ENCODE measurements around the gene DOK6.

Gene DOK6

DNA sequence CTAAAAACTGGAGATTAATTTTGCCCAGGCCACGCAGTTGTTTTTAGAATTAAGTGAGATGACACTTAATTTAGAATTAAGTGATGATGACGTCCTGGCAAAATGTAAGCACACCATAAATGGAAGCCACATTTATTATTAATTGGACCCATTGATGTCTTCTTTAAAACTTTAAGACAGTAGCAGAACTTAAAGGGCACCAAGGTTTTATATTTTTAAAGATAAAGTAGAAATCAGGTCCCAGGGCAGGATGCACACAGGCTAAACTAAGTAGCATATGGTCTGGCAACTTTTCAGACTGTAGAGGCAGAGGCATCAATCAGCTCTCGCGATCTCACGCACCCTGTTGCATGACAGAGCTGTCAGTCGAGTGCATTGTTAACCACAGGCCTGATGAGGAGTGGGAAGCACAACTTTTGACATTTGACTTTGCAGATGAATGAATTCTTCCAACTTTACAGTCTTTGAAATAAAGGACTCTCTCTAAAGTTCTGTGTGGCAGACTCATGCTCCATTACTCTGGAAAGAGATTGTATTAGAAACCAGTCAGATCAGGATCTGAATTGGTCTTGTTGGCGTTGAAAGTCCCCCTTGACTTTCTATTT lies 314.6 kb downstream of the DOK6 start:
- TF ChIP-seq, protein P1, sequence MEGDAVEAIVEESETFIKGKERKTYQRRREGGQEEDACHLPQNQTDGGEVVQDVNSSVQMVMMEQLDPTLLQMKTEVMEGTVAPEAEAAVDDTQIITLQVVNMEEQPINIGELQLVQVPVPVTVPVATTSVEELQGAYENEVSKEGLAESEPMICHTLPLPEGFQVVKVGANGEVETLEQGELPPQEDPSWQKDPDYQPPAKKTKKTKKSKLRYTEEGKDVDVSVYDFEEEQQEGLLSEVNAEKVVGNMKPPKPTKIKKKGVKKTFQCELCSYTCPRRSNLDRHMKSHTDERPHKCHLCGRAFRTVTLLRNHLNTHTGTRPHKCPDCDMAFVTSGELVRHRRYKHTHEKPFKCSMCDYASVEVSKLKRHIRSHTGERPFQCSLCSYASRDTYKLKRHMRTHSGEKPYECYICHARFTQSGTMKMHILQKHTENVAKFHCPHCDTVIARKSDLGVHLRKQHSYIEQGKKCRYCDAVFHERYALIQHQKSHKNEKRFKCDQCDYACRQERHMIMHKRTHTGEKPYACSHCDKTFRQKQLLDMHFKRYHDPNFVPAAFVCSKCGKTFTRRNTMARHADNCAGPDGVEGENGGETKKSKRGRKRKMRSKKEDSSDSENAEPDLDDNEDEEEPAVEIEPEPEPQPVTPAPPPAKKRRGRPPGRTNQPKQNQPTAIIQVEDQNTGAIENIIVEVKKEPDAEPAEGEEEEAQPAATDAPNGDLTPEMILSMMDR (IDR thresholded peaks at IDR 0.05; ENCODE audit: low read depth, low read length), result no peak
- no peak overlapping the region for H3K4me3 ChIP-seq (replicated peaks in 1 of 2; ENCODE audit: low read depth in 2 of 2, low read length in 2 of 2)
- no peak for DNase-seq (ENCODE audit: low read depth in 2 of 2)

DNA sequence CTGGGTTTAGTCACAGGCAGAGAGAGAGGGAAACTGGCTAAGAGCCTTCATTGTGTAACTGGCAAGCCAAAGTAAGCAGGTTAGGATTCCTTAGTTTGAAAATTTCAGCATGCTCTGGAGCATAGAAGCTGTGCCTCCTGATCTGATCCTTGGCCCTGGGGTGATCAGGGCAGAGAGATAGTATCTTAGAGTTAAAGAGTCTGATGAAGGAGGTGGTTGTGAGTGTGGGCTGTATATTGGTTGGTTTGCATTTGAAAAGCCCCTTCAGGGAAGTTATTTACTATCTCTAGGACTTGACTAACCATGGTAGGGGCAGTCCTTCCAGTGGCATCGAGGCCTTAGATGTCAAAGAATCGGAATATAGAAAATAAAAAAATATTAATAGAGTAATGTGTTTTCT lies 316.9 kb downstream of the DOK6 start:
- no peak for DNase-seq (ENCODE audit: low read depth in 2 of 2)
- H3K4me3 ChIP-seq (replicated peaks in 1 of 2; ENCODE audit: low read depth in 2 of 2, low read length in 2 of 2), result no peak overlapping the region
- TF ChIP-seq, protein P1 (IDR thresholded peaks at IDR 0.05; ENCODE audit: low read depth, low read length), result no peak

DNA sequence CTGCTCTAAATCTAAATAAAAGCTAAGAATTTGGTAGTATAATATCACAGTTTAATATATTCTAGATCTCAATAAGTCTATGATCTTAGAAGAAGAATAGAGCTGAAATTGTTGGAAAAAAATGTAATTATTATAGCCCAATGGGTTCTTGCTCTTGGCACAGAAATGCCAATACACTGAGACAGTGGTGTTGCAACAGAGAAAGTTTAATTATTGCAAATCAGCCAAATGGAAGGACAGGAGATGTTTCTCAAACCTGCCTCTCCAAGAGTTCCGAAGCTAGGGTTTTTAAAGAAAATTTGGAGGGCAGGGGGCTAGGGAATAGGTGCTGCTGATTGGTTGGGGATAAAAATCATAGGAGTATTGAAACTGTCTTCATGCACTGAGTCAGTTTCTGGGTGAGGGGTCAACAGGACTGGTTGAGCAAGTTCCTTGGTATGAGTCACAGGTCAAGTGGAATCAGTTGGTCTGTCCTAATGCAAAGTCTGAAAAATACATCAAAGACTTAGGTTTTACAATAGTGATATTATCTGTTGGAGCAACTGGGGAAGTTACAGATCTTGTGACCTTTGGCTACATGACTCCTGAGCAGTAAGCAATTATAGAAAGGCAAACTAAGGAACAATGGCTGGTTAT lies 318.3 kb downstream of the DOK6 start:
- TF ChIP-seq, protein P1 (IDR thresholded peaks at IDR 0.05; ENCODE audit: low read depth, low read length), result no peak
- peak in 1 of 2 donors; percentile 2 for DNase-seq (ENCODE audit: low read depth in 2 of 2)
- no peak overlapping the region for H3K4me3 ChIP-seq (replicated peaks in 1 of 2; ENCODE audit: low read depth in 2 of 2, low read length in 2 of 2)

DNA sequence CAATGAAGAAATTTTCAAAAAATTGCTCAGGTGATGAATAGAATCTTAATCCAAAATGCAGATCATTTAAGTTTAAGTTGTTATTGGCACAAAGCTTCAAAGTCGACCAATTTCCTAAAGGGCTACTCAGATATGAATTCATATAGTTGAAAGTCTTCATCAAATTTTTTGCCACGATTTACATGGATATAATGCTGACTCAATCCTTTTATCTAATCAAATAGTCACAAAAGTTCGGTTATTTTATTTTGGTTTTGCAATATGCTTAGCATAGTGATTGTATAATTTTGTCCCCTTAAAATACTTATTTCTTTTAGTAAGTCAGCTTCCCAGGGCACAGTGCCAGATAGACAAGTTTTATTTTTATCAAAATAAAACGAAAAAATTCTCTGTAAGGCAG lies 319.7 kb downstream of the DOK6 start:
- no peak for DNase-seq (ENCODE audit: low read depth in 2 of 2)
- TF ChIP-seq, protein P1 (IDR thresholded peaks at IDR 0.05; ENCODE audit: low read depth, low read length), result no peak
- no peak overlapping the region for H3K4me3 ChIP-seq (replicated peaks in 1 of 2; ENCODE audit: low read depth in 2 of 2, low read length in 2 of 2)

DNA sequence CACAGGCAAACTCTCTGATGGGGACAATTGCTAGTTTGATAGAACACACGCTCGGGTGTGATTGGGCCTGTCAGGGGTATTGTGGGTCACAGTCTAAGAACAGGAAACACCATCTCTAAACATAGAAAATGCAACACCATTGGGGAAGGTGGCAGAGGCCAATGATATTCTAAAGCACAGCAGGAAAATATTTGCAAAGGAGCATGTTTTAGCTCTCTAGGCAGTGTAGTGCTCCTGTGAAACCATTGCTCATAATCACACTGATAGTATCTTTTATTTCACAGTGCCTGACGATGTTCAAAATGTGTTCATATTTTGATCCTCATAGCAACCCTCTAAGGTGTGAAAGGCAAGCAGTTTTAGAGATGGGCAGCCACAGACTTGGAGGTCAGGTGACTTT lies 322.7 kb downstream of the DOK6 start:
- DNase-seq (ENCODE audit: low read depth in 2 of 2), result no peak
- TF ChIP-seq, protein P1 (IDR thresholded peaks at IDR 0.05; ENCODE audit: low read depth, low read length), result no peak
- H3K4me3 ChIP-seq (replicated peaks in 1 of 2; ENCODE audit: low read depth in 2 of 2, low read length in 2 of 2), result no peak overlapping the region

DNA sequence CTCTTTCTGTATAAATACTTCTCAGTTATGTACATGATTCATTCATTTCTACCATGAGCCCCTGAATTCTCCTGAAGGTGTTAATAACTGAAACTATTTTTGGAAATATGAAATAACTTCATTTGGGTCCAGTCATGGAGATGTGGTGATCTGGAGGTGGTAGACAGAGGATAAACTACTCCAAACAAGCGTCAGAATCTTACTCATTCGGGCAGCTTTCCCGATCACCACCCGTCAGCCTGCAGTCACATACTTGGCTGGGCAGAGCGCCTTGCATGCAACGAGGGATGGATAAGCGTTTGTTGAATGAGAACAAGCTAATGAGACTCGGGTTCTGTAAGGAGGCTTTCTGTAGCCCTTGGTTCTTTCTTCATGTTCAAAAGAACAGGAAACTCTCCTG lies 324.3 kb downstream of the DOK6 start:
- DNase-seq (ENCODE audit: low read depth in 2 of 2), result peak in 1 of 2 donors; percentile 8
- no peak overlapping the region for H3K4me3 ChIP-seq (replicated peaks in 1 of 2; ENCODE audit: low read depth in 2 of 2, low read length in 2 of 2)
- TF ChIP-seq, protein P1 (IDR thresholded peaks at IDR 0.05; ENCODE audit: low read depth, low read length), result no peak
